ENCODE results near the gene DCP2.
A peak's percentile ranks its signal among the peaks of the same experiment; 100 is the strongest.

Gene DCP2

DNA sequence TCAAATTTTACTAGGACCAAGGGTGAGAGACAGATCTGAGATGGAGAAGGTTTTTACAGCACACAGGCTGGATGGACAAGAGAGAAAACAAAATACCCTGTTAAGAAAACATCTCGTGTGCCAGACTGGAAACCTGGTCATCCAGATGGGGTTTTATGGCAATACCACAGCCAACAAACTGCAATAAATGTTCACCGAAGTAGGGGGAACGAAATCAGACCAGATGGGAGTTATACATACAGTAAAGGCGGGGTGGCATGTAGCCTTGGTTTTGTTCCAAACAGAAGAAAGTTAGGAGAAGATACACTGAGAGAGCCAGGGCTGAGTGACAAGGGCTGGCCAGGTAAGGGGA is 63.3 kb downstream of the DCP2 start:
- TF ChIP-seq, protein P1, sequence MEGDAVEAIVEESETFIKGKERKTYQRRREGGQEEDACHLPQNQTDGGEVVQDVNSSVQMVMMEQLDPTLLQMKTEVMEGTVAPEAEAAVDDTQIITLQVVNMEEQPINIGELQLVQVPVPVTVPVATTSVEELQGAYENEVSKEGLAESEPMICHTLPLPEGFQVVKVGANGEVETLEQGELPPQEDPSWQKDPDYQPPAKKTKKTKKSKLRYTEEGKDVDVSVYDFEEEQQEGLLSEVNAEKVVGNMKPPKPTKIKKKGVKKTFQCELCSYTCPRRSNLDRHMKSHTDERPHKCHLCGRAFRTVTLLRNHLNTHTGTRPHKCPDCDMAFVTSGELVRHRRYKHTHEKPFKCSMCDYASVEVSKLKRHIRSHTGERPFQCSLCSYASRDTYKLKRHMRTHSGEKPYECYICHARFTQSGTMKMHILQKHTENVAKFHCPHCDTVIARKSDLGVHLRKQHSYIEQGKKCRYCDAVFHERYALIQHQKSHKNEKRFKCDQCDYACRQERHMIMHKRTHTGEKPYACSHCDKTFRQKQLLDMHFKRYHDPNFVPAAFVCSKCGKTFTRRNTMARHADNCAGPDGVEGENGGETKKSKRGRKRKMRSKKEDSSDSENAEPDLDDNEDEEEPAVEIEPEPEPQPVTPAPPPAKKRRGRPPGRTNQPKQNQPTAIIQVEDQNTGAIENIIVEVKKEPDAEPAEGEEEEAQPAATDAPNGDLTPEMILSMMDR (IDR thresholded peaks at IDR 0.05; ENCODE audit: poor library complexity, severe bottlenecking): no peak
- peaks cover 18% of the 10 kb centered on the region for H3K36me3 ChIP-seq (ENCODE audit: low read depth)
- ATAC-seq (ENCODE audit: low read depth) (no peak), DNase-seq (ENCODE audit: low spot score) (no peak)
- H3K4me3 ChIP-seq (ENCODE audit: severe bottlenecking): no peak overlapping the region
- H3K27ac ChIP-seq (ENCODE audit: poor library complexity, severe bottlenecking): peak overlapping the region; percentile 48
- no peaks in the 10 kb centered on the region for H3K9me3 ChIP-seq (ENCODE audit: severe bottlenecking)
- H3K27me3 ChIP-seq (ENCODE audit: insufficient read depth, poor library complexity, severe bottlenecking): no peaks in the 10 kb centered on the region
- H3K4me1 ChIP-seq (ENCODE audit: insufficient read depth, poor library complexity, severe bottlenecking): peaks cover 10% of the 10 kb centered on the region

DNA sequence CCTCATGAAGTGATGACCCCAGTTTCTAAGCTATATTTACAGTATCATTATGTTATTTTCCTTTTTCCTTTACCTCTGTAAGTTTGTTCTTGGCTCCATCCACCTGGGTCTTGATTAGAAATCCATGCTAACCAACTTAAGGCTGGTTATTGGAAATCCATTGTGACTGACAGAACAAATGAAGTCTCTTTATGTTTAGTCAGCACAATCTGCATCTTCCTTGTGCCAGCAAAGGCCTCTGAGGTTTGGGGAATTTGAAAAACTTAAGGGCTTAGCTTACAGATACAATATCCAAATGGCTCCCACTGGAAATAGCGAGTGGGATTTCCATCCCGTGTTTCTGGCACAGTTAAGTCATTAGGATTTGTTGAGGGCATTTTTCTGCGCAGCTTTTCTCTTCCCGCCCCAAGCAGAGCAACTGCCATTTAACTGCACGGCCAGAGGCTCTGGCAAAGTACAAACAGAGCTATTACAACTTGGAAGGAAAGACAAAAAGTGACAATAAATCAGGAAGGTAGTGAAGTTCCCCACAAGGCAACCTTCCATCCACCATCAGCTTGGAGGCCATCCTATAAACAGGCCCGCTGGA is 64.2 kb downstream of the DCP2 start:
- Histone ChIP-seq H3K27ac (ENCODE audit: poor library complexity, severe bottlenecking) (no peak overlapping the region), H3K4me1 (ENCODE audit: insufficient read depth, poor library complexity, severe bottlenecking) (peaks cover 13% of the 10 kb centered on the region), H3K4me3 (ENCODE audit: severe bottlenecking) (no peak overlapping the region), H3K27me3 (ENCODE audit: insufficient read depth, poor library complexity, severe bottlenecking) (no peaks in the 10 kb centered on the region), H3K36me3 (ENCODE audit: low read depth) (peaks cover 23% of the 10 kb centered on the region), H3K9me3 (ENCODE audit: severe bottlenecking) (no peaks in the 10 kb centered on the region)
- TF ChIP-seq, protein P1 (IDR thresholded peaks at IDR 0.05; ENCODE audit: poor library complexity, severe bottlenecking): no peak
- ATAC-seq (ENCODE audit: low read depth) (no peak), DNase-seq (ENCODE audit: low spot score) (no peak)

DNA sequence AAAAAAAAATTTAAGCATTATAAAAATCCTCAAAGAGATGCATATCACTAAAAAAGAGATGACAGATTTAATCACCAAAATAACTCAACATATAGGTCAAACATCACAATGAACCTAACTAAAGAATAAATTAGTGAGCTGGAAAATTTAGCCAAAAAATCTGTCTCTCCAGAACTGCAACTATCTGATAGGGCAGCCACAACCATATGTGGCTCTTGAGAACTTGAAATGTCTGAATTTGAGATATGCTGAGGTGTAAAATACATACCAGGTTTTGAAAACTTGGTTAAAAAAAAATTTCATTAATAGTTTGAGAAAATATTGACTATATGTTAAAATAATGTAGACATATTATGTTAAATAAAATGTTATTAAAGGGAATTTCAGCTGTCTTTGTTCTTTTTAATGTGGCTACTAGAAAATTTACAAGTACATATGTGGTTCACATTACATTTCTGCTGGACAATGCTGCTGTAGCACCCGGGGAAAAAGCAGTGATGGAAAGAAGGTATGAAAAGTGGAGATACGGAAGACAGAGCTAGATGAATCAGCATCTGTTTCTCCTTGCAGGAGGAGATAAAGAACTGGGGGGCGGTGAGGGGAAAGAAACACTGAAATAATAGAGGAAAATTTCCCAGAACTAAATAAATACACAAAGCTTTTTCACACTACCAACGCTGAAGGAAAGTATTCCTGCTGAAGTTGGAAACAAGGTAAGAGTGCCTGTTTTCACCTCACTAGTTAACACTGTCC is 66.1 kb downstream of the DCP2 start:
- ATAC-seq (ENCODE audit: low read depth) (no peak), DNase-seq (ENCODE audit: low spot score) (no peak)
- Histone ChIP-seq H3K4me3 (ENCODE audit: severe bottlenecking) (no peak overlapping the region), H3K27ac (ENCODE audit: poor library complexity, severe bottlenecking) (no peak overlapping the region), H3K9me3 (ENCODE audit: severe bottlenecking) (no peaks in the 10 kb centered on the region), H3K36me3 (ENCODE audit: low read depth) (peaks cover 14% of the 10 kb centered on the region), H3K4me1 (ENCODE audit: insufficient read depth, poor library complexity, severe bottlenecking) (peaks cover 19% of the 10 kb centered on the region), H3K27me3 (ENCODE audit: insufficient read depth, poor library complexity, severe bottlenecking) (no peaks in the 10 kb centered on the region)
- TF ChIP-seq, protein P1 (IDR thresholded peaks at IDR 0.05; ENCODE audit: poor library complexity, severe bottlenecking): no peak

DNA sequence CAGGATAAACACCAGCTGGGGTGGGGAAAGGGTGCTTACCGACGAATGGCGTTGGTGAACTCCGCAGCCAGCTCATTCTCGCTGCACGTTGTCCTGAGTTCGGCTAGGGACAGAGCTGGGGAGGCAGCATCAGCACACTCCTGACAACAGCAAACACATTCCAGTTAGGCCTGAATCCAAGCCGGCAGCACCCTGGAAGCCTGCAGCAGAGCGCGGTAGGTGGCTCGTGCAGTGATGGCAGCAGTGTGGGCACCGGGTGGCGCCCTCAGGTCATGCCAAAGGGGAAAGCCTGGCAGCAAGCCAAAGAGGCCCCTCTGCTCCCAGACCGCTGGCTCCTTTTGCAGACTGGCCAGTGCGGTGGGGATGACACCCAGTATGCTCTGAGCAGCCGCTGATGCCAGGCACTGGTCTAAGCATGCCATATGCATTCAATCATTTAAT is 66.9 kb downstream of the DCP2 start:
- DNase-seq (ENCODE audit: low spot score): no peak
- Histone ChIP-seq H3K9me3 (ENCODE audit: severe bottlenecking) (no peaks in the 10 kb centered on the region), H3K4me1 (ENCODE audit: insufficient read depth, poor library complexity, severe bottlenecking) (peaks cover 16% of the 10 kb centered on the region), H3K4me3 (ENCODE audit: severe bottlenecking) (no peak overlapping the region), H3K36me3 (ENCODE audit: low read depth) (peaks cover 20% of the 10 kb centered on the region), H3K27ac (ENCODE audit: poor library complexity, severe bottlenecking) (no peak overlapping the region), H3K27me3 (ENCODE audit: insufficient read depth, poor library complexity, severe bottlenecking) (no peaks in the 10 kb centered on the region)
- TF ChIP-seq, protein P1 (IDR thresholded peaks at IDR 0.05; ENCODE audit: poor library complexity, severe bottlenecking): peak; percentile 28
- ATAC-seq (ENCODE audit: low read depth): no peak

Data from RWPE2 (cell line).